Stimulated activated CD8-positive, alpha-beta memory T cell treated with anti-CD3 and anti-CD28 coated beads, Interleukin-2, amount 100 ng/mL, for 1 hour (primary cell): ENCODE results near the gene PKN3.

Experiments
- DNase-seq, 2 donors: peaks; one replicate each; pipeline ENCODE4 v3.0.0-alpha.2; 2020; ENCODE audit warnings: low read depth in 2 of 2

Gene PKN3

DNA sequence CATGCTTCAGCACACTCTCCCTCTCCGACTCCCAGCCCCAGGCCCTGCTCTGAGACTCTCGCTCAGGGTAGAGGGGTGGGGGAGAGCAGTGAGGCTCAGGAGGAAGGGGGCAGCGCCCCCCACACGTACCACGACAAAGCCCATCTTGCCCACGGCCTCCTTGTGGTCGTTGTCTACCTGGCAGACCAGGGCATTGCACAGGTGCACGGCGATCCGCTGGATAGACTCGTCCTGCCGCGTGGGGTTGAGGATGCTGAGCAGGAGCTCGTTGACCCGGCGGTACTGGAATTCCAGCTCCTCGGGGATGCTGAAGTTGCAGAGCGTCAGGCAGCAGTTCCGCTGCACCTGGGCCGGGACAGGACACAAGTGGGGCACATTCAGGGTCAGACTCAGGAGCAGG, 40.1 kb downstream of the PKN3 start:
- no peak for DNase-seq

DNA sequence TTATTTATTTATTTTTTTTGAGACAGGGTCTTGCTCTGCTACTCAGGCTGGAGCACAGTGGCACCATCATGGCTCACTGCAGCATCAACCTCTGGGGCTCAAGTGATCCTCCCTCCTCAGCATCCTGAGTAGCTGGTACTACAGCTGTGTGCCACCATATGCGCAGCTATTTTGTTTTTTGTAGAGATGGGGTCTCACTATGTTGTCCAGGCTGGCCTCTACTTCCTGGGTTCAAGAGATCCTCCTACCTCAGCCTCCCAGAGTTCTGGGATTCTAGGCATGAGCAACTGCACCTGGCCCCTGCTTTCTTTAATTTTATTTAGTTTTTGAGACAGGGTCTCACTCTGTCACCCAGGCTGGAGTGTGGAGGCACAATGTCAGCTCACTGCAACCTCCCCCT, 41.1 kb downstream of the PKN3 start:
- DNase-seq = no peak

DNA sequence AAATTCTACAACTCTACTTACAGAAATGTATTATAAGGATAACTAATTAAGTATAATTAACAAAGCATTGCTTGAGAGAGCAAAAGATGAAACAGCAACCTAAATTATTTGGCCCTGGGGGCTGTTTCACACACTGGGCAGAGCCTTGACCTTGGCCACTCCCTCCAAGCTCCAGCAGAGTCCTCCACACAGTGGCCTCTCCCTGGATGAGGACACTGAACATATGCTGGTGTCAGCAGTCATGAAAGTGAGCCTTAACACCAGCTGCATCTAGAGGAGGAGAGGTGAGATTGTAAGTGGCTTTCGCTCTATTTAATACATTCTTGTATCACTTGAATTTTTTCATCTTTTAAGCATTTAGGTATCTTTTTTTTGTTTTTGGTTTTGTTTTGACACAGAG, 44.9 kb downstream of the PKN3 start:
- DNase-seq = no peak

DNA sequence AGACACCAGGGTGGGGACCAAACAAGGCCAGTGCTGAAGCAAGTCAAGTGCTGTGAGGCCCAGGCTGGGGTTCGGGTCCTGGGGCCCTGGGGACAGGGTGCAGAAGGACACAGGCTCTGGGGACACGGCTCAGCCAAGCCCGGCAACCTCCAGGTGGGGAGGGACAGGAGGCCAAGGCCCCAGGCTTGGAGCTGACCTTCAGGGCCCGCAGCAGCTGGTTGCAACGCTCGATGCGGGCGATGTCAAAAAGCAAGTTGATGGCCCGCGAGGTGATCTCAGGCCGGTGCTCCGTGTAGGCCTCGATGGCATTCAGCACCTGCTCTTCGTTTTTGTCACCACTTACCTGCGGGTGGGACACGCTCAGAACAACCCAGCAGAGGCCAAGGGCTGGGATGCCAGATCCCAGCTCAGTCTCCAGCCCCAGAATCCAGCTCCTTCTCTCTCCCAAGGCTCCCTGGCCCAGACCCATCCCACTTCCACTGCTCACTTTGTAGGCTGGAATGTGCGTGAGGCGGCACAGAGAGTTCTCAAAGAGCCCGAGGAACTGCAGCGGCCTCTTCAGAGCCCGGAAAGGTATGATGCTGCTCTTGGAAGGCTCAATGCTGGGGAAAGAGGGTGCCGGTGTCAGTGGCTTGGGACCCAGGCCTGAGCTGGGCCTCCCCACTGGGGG, 48.8 kb downstream of the PKN3 start:
- DNase-seq = no peak

DNA sequence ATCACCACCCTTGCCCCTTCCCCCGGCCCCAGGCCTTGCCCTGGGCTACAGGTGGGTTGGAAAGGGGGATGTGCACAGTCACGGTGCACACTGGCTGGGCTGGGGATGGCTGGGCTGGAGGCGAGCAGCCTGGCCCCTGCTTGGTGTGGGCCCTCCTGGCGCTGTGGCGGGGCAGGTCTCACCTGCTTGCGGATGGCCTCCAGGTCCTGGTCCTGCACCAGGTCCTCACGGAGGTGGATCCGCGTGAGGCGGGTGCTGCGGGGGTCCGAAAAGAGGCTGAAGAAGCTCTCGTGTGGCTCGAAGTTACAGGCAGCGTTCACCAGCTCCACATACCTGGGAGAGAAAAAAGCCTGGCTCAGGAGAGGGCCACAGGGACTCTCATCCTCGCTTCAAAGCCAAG, 51.3 kb downstream of the PKN3 start:
- DNase-seq = no peak

DNA sequence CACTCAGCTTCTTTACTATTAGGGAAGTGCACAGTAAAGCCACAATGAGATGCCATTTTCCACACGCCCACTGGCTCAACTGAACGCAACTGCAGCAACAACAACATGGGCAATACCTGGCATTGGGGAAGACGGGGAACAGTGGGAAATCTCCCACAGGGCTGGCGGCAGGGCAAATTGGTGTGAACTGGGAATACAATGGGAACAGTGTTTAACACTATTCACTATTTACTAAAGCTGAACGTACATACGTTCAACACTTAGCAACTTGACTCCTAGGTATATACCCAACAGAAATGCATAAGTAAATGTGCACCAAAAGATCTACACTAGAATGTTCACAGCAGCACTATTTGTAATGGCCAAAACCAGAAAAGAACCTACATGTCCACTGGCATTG, 55.3 kb downstream of the PKN3 start:
- no peak for DNase-seq

DNA sequence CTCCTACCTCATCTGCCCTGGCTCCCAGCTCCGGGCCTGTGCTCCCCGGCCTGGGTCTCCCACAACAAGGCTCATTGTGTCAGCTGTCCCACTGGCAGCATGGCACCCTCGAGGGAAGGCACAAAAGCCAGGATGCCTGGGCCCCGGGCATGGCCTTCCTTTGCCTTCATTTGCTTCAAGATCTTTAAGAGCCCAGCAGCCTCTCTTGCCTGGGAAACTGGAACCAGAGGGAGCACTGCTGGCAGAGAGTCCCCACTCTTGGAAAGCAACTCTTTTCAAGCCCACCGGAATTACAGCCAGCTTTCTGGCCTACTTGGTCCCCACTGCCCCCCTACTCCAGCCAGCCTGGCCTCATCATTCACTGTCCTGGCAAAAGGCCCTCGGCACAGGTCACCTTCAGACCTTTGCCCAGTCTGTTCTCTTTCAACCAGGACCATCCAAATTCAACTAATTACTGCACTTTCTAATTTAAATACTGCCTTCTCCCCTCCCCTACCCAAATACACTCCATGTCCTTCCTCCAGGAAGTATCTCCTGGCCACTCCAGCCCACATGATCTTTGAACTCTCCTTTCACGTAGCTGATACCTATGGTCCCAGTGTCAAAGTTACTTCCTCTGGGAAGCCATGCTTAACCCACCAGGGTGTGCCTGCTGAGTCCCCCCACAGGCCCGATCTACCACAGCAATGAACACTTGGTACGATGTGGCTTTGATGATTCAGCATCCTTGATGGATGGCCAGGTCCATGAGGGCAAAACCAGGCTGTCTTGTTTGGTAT, 60.6 kb downstream of the PKN3 start:
- DNase-seq = no peak

DNA sequence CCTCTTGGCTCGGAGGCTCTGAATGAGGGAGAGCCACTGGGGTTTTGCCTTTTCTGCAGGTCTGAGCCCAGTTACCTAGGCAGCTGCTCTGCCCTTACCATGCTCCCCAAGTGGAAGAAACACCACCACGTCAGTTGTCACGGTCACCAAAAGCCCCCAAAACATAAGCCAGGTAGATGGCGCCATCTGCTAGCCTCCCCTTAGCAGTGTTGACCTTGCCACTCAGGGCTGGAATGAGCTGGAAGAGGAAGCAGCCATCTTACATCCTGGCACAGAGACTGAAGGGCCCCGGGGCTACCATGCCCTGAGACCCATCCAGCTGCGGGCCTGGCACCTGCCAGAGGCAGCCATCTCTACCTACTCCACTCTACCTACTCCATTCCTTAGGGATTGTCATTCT, 62.1 kb downstream of the PKN3 start:
- DNase-seq = no peak

DNA sequence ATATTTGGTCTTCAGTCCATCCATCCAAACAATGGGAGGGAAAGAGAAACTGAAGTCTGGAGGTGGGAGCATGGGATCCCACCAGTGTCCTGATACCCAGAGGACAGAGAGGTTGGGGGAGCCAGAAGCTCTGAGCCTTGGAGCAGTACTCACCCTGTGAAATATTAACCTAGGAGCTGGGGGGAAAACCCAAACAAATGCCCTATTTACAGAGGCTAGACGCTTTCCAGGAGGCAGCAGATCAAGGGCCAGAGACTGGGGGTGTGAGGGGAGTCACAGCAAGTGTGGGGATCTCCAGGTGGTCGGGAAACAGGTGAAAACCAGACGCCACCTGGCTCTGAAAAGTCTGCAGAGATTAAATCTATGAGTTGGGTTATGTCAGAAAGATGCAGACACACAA, 63.2 kb downstream of the PKN3 start:
- DNase-seq = no peak

DNA sequence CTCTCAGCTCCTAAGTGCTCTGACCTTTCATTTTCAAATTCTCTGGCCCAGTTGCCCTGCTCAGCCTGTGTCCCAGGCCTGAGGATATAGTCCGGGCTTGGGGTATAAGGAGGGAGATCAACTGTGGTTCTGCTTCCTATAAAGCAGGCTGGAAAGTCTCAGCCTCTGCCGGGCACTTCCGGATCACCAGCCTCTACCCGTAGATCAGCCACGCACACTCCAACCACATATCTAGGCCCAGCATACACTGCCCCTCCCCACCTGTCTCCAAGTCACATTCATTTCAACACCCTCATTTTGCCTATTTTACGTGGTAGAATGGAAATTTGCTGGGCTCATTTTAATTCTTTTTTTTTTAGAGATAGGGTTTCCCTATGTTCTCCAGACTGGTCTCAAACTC, 66.3 kb downstream of the PKN3 start:
- no peak for DNase-seq
